Measurements from ENCODE around the gene IL21R.
"Not testable (repeated sequence)": the region's sequence is repeated elsewhere in the genome, so short reads cannot be mapped to it uniquely, and the experiment has no call there.

IL21R gene

GRCh38 chr16:27424772-27425498, 23.0 kb downstream of the IL21R start:
- DNase-seq (ENCODE audit: low read depth, low spot score): no peak
- no peak overlapping the region for H3K27ac ChIP-seq

DNA sequence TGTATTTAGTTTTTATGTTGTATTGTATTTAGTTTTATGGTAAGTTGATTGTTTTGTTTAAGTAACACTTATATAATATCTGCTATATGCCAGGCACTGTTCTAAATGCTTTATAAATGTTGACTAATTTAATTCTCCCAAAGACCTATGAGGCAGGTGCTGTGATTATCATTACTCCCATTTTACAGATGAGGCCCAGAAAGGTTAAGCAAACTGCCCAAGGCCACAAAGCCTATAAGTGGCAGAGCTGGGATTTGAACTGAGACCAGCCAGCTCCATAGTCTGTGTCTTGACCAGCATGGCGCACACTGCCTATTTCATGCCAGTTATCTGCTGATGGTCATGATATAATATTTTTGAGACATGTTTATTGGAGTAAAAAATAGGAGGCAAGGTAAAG, 24.0 kb downstream of the IL21R start:
- H3K27ac ChIP-seq: no peak overlapping the region
- no peak for DNase-seq (ENCODE audit: low read depth, low spot score)

GRCh38 chr16:27426423-27427408, 24.7 kb downstream of the IL21R start:
- no peak overlapping the region for H3K27ac ChIP-seq
- DNase-seq (ENCODE audit: low read depth, low spot score): peak; percentile 73

DNA sequence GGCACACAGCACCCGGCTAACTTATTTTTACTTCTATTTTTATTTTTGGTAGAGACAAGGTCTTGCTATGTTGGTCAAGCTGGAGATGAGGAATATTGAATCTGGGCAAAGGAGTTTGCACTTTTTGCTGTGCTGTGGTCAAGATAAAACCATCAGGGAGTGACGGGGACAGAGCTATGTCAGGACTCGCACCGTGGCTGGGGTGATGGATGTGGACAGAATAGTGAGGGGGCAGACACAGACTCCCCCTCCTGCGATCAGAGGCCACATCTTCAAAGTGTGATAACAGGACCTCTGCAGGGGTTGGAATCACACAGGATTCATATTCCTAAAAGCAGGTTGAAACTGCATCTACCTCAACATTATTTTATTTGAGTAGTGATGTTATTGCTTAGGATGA, 25.6 kb downstream of the IL21R start:
- no peak for DNase-seq (ENCODE audit: low read depth, low spot score)
- no peak overlapping the region for H3K27ac ChIP-seq

GRCh38 chr16:27428026-27428785, 26.2 kb downstream of the IL21R start:
- no peak overlapping the region for H3K27ac ChIP-seq
- no peak for DNase-seq (ENCODE audit: low read depth, low spot score)

DNA sequence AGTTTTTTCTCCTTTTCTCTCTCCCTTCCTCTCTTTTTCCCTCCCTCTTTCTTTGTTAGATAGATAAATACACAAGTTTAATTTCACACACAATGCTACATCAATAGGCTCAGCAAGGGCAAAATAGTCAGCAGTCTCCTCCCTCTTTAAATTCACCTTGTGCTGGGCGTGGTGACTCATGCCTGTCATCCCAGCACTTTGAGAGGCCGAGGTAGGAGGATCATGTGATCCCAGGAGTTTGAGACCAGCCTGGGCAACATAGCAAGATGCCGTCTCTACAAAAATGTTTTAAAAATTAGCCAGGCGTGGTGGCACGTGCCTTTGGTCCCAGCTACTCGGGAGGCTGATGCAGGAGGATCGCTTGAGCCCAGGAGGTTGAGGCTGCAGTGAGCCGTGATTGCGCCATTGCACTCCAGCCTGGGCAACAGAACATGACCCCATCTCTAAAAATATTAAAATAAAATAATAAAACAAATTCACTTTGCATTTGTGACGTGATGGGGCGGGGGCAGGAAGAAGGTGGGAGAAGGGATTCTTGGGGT, 27.4 kb downstream of the IL21R start:
- H3K27ac ChIP-seq: no peak overlapping the region
- DNase-seq (ENCODE audit: low read depth, low spot score): no peak

DNA sequence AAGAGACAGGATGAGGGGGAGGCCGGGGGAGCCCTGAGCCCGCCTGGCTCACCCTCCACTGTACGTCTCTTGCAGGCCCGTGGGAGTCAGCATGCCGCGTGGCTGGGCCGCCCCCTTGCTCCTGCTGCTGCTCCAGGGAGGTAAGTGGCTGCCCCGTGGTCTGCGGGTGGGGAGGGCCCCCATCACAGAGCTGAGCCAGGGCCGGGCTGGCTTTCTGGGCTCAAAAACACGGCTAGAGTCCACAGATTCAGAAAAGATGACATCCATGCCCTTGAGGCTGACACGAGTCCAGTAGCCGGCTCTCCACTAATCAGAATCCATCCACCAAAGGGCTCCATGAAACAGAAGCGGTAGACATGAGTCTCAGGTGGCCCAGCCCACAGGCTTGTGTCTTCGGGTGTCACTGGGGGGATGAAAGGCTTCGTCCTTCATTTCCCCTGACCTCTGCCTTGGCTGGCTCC, 28.0 kb downstream of the IL21R start:
- no peak for DNase-seq (ENCODE audit: low read depth, low spot score)
- no peak overlapping the region for H3K27ac ChIP-seq

DNA sequence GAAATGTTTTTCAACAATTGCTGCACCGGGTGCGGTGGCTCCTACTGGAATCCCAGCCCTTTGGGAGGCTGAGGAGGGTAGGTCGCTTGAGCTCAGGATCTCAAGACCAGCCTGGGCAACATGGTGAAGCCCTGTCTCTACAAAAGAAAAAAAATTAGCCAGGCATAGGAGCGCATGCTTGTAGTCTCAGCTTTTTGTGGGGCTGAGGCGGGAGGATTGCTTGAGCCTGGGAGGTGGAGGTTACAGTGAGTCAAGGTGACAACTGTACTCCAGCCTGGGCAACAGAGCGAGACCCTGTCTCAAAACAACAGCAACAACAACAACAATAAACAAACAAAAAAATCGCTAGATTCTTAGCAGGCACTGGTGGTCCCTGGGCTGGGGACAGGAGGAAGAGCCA, 28.5 kb downstream of the IL21R start:
- no peak overlapping the region for H3K27ac ChIP-seq
- DNase-seq (ENCODE audit: low read depth, low spot score): no peak

- no peak for DNase-seq (ENCODE audit: low read depth, low spot score)
- no peak overlapping the region for H3K27ac ChIP-seq
Observed at GRCh38 chr16:27430923-27431484, 29.0 kb downstream of the IL21R start.

DNA sequence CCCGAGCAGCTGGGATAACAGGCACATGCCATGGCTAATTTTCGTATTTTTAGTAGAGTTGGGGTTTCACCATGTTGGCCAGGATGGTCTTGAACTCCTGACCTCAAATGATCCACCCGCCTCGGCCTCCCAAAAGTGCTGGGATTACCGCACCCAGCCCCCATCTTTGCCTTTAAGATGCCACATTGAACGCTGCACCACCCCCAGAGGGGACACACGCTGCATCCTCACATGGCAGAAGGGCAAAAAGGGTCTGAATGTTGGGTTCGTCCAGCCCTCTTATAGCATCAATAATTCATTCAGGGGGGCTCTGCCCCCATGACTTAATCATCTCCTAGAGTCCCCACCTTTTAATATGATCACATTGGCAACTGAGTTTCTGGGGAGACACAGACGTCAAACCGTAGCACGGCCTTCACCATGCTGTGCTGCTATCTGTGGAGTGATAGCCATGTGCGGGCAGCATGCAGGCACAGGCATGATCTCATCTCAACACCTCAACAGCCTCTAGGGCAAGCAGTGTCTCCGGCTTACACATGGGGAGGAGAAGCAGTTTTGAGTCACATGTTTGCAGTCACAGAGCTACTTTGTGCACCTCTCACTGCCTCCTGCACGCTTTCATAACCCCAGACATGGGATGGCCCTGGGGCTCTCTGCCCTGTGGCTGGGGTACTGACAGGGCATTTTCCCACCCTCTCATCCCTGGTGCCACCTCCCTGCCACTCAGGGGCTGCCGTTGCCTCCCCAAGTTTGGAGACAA, 30.0 kb downstream of the IL21R start:
- DNase-seq (ENCODE audit: low read depth, low spot score): peak; percentile 79
- H3K27ac ChIP-seq: peak overlapping the region; percentile 70

DNA sequence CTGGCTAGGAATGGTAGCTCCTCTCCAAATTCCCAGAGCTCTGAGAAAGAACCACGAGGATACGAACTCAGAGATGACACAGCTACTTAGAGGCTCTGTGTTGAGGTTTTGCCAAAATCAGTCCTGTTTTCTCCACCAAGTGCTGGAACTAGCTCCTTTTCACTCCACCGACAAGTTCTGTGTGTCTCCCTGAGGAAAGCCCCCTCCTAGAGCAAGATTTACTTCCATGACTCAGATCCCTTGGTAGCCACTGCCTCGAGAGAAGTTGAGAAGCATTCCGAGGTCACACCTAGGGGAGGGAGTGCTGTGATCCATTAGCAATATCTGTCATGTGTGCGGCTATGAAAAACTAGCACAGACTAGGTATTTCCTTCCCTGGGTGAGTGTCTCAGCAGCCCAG, 30.6 kb downstream of the IL21R start:
- DNase-seq (ENCODE audit: low read depth, low spot score): peak; percentile 67
- H3K27ac ChIP-seq: peak overlapping the region; percentile 70

GRCh38 chr16:27433191-27433590, 31.2 kb downstream of the IL21R start:
- H3K27ac ChIP-seq: peak overlapping the region; percentile 70
- not testable (repeated sequence) for DNase-seq (ENCODE audit: low read depth, low spot score)

DNA sequence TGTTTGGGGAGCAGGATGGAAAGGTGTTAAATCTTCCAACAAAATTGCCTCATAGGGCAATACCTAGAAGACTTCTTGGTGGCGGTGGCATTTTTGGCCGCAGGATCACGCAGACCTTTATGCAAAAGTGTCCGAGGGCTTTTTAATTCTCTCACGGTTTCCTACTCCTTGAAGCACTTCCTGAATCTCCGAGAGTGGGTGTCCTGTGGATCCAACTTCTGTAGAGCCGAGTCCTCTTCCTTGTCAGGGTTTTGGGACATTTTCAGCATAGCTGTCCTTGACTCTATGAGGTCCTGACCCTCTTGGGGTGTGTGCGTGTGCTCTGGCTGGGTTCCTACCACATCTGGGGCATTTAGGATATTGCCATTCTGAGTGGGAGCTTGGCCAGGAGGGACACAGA, 31.7 kb downstream of the IL21R start:
- no peak overlapping the region for H3K27ac ChIP-seq
- DNase-seq (ENCODE audit: low read depth, low spot score): no peak

DNA sequence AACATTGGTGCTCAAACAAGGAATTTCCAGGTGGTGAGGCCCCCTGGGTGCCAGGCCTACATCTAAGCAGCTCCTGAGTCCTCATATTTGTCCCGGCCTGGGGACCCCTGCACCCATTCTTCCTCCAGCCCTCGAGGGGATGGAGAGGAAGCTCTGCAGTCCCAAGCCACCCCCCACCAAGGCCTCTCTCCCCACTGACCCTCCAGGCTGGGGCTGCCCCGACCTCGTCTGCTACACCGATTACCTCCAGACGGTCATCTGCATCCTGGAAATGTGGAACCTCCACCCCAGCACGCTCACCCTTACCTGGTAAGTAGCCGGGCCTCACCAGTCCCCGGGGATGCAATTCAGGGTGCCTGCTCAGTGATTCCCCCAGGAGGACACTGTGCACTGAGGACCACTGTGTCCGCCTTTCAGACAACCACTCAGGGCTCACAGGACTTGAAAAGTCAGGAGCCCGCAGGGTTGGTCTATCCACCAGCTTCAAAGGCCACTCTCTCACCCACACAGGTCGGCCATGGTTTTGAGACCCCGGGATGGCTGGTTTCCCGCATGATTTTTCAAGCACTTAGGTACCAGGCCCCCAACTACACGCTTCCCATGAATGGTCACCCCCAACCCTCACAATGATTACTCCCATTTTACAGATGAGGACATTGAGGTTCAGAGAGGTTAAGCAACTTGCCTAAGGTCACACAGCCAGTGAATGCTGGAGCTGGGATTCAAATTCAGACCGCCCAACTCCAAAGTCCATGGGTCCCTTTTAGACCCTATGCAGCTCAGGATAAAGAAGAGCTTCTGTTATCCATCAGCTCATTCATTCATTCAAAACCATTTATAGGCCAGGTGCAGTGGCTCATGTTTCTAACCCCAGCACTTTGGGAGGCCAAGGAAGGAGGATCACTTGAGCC, 32.4 kb downstream of the IL21R start:
- DNase-seq (ENCODE audit: low read depth, low spot score): no peak

DNA sequence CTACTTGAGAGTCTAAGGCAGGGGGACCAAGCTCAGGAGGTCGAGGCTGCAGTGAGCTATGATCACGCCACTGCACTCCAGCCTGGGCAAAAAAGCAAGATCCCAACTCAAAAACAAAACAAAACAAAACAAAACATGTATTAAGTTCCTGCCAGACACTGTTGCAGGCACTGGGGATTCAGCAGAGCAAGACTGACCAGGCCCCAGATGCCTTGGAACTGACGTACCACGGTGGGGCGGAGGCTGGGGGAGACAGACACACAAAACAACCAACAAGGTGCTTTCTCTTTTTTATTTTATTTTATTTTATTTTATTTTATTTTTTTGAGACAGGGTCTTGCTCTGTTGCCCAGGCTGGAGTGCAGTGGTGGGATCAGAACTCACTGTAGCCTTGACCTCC, 33.2 kb downstream of the IL21R start:
- not testable (repeated sequence) for DNase-seq (ENCODE audit: low read depth, low spot score)

More for the DNA sequence above, 32.4 kb downstream of the IL21R start:
- H3K27ac ChIP-seq: no peak overlapping the region

GRCh38 chr16:27436065-27436464, 34.1 kb downstream of the IL21R start:
- no peak overlapping the region for H3K27ac ChIP-seq
- no peak for DNase-seq (ENCODE audit: low read depth, low spot score)

More for the DNA sequence above, 33.2 kb downstream of the IL21R start:
- not testable (repeated sequence) for H3K27ac ChIP-seq

DNA sequence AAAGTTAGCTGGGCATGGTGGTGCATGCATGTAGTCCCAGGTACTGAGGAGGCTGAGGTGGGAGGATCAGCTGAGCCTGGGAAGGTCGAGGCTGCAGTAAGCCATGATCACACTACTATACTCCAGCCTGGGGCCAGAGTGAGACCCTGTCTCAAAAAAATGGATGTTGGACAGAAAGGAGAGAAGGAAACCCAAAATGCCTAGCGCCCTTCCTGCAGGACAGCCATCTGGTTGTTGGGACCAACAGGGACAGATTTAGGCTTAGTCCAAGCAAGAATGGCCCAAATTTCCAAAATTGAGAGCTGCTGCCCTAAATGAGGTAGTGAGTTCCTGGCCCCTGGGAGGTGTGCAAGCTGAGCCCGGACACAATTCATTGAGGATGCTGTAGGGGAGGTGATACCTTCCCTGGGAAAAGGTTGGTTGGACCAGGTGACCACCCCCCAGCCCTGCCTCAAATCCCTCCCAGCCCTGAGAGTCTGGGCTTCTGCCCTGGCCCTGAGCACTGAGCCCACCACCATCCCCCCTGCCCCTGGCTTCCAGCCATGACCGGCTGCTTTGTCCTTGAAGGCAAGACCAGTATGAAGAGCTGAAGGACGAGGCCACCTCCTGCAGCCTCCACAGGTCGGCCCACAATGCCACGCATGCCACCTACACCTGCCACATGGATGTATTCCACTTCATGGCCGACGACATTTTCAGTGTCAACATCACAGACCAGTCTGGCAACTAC, 35.1 kb downstream of the IL21R start:
- no peak overlapping the region for H3K27ac ChIP-seq
- DNase-seq (ENCODE audit: low read depth, low spot score): no peak
